OCI-LY1 (cell line): ENCODE data around the gene LGMN.
A peak's percentile ranks its signal among the peaks of the same experiment; 100 is the strongest.

Experiments used
- H2AFZ ChIP-seq: fragments of 200-600 bp; sonication (generic), shearing (Covaris generic); 2 replicates; pipeline ENCODE4 v1.6.0; 2014; ENCODE audit warnings: antibody characterized with exemption, mild to moderate bottlenecking, low read length
- H3F3A ChIP-seq: fragments of 200-600 bp; sonication (generic), shearing (Covaris generic); 2 replicates; pipeline ENCODE4 v1.6.0; 2014; ENCODE audit warnings: mild to moderate bottlenecking, antibody characterized with exemption, low read length, moderate library complexity; ENCODE audit not compliant: insufficient read depth
- H3K27ac ChIP-seq: fragments of 200-600 bp; sonication (generic); 2 replicates; pipeline ENCODE4 v1.5.1; 2014; ENCODE audit warnings: low read length, mixed run types, mild to moderate bottlenecking, low read depth; ENCODE audit not compliant: poor library complexity, severe bottlenecking
- H3K27me3 ChIP-seq: fragments of 200-600 bp; sonication (generic); 2 replicates; pipeline ENCODE4 v1.6.0; 2014; ENCODE audit warnings: antibody characterized with exemption, mild to moderate bottlenecking, low read length, moderate library complexity; ENCODE audit not compliant: insufficient read depth
- H3K36me3 ChIP-seq: fragments of 200-600 bp; sonication (generic); 2 replicates; pipeline ENCODE4 v1.6.1; 2014; ENCODE audit warnings: mild to moderate bottlenecking, antibody characterized with exemption, low read length, moderate library complexity, mixed read lengths; ENCODE audit not compliant: insufficient read depth
- H3K4me1 ChIP-seq: fragments of 200-600 bp; sonication (generic); 2 replicates; pipeline ENCODE4 v1.5.1; 2014; ENCODE audit warnings: mild to moderate bottlenecking, low read length, moderate library complexity; ENCODE audit not compliant: insufficient read depth, severe bottlenecking
- H3K4me2 ChIP-seq: fragments of 200-600 bp; sonication (generic), shearing (Covaris generic); 2 replicates; pipeline ENCODE4 v1.6.1; 2014; ENCODE audit warnings: low read length
- H3K4me3 ChIP-seq: fragments of 200-600 bp; sonication (generic); 2 replicates; pipeline ENCODE4 v1.5.1; 2014; ENCODE audit warnings: low read length, low read depth, mild to moderate bottlenecking, mixed read lengths; ENCODE audit not compliant: poor library complexity, severe bottlenecking
- H3K79me2 ChIP-seq: fragments of 200-600 bp; shearing (Covaris generic); 2 replicates; pipeline ENCODE4 v1.6.1; 2016; ENCODE audit warnings: mixed run types, low read length, mixed read lengths; ENCODE audit not compliant: insufficient read depth
- H3K9ac ChIP-seq: fragments of 200-600 bp; sonication (generic), shearing (Covaris generic); 2 replicates; pipeline ENCODE4 v1.6.1; 2014; ENCODE audit warnings: mild to moderate bottlenecking, low read length, mixed read lengths
- H3K9me2 ChIP-seq: fragments of 200-600 bp; sonication (generic), shearing (Covaris generic); 2 replicates; pipeline ENCODE4 v1.6.1; 2014; ENCODE audit warnings: low read depth, mild to moderate bottlenecking, low read length, mixed read lengths
- H3K9me3 ChIP-seq: fragments of 200-600 bp; shearing (Covaris generic); 2 replicates; pipeline ENCODE4 v1.6.1; 2014; ENCODE audit warnings: low read length, mixed read lengths
- H4K20me1 ChIP-seq: fragments of 200-600 bp; sonication (generic), shearing (Covaris generic); 2 replicates; pipeline ENCODE4 v1.6.0; 2016; ENCODE audit warnings: mild to moderate bottlenecking, low read length; ENCODE audit not compliant: insufficient read depth
- CTCF ChIP-seq: fragments of 200-600 bp; sonication (generic), shearing (Covaris generic); IDR thresholded peaks from 2 replicates; pipeline ENCODE4 v1.5.1; 2017; ENCODE audit warnings: mild to moderate bottlenecking, antibody characterized with exemption, low read length, moderate library complexity, mixed read lengths
- EZH2 ChIP-seq: fragments of 200-600 bp; sonication (generic), shearing (Covaris generic); IDR thresholded peaks from 2 replicates; pipeline ENCODE4 v1.8.0; 2017; ENCODE audit warnings: borderline replicate concordance, mixed run types, mild to moderate bottlenecking, antibody characterized with exemption, low read length, moderate library complexity, mixed read lengths

The LGMN gene

GRCh38 chr14:92793709-92794546, 45.5 kb upstream of the LGMN start, which contains the start of gene GOLGA5:
GOLGA5 (plus strand) TSS chr14:92794305; CDS start chr14:92797438, 3,133 bp downstream.
- Histone ChIP-seq H3K9me3 (peaks cover 4% of the 10 kb centered on the region; the same call in 1 of the 2 replicates), H4K20me1 (no peaks in the 10 kb centered on the region), H3K4me2 (peak within 1 kb of the TSS; percentile 86), H3K9ac (peak within 1 kb of the TSS; percentile 96), H3F3A (no peaks in the 10 kb centered on the region), H3K4me1 (peaks cover 16% of the 10 kb centered on the region), H3K36me3 (peaks cover 18% of the 10 kb centered on the region), H3K9me2 (no peaks in the 10 kb centered on the region), H2AFZ (peak within 1 kb of the TSS; percentile 90), H3K4me3 (peak within 1 kb of the TSS; percentile 99), H3K79me2 (peaks cover 11% of the 10 kb centered on the region; the same call in 1 of the 2 replicates), H3K27me3 (no peaks in the 10 kb centered on the region), H3K27ac (peak within 1 kb of the TSS; percentile 33)
- no peak for TF ChIP-seq CTCF
- no peak for TF ChIP-seq EZH2

DNA sequence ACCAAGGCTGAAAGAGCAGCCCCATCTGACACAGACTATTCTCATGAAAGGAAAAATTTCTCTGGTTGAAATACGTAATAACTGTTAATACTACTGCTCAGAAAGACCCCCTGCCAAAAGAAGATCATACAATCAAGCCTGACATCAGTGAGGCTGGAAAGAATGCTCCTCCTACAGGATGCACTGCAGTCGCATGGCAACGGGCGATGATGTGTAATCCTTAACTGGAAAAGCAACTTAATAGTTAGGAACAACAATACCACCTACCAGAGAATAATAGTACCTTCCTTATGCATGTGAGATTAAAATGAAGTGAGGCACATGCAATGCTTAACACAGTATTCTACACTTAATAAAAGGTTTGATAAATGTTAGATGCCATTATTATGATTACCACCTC, 44.5 kb upstream of the LGMN start:
- peaks cover 8% of the 10 kb centered on the region for H3K36me3 ChIP-seq
- H3K4me3 ChIP-seq: no peak overlapping the region
- 0 out of 2 replicates have a peak overlapping the region, but pooled peaks have one; percentile 71 for H2AFZ ChIP-seq
- H3K27me3 ChIP-seq: no peaks in the 10 kb centered on the region
- peaks cover 11% of the 10 kb centered on the region; the same call in 1 of the 2 replicates for H3K79me2 ChIP-seq
- no peak overlapping the region for H3K27ac ChIP-seq
- H3K4me1 ChIP-seq: peaks cover 16% of the 10 kb centered on the region
- no peaks in the 10 kb centered on the region for H3K9me2 ChIP-seq
- H3K9me3 ChIP-seq: peaks cover 4% of the 10 kb centered on the region; the same call in 1 of the 2 replicates
- no peak overlapping the region for H3K4me2 ChIP-seq
- H4K20me1 ChIP-seq: no peaks in the 10 kb centered on the region
- no peak overlapping the region for H3K9ac ChIP-seq
- no peaks in the 10 kb centered on the region for H3F3A ChIP-seq
- TF ChIP-seq CTCF: no peak
- no peak for TF ChIP-seq EZH2

DNA sequence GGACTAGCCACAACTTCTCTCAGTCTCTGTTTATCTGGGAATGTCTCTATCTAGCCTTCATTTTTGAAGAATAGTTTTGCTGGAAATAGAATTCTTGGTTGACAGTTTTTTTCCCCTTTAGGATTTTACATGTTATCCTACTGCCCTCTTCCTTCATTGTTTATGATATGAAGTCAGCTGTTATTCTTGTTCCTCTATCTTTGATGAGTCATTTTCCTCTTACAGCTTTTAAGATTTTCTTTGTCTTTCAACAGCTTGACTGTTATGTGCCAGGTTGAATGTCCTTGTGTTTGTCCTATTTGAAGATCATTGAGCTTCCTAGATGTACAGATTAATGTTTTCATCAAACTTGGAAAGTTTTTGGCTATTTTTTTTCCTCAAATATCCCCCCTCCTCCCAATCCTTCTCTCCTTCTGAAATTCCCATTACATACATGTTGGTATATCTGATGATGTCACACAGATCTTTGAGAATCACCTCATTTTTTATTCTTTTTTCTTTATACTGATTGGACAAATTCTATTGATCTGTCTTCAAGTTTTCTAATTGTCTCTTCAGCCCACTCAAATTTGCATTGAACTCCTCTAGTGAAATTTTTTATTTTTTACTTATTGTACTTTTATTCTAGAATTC, 41.1 kb upstream of the LGMN start:
- no peak overlapping the region for H3K9ac ChIP-seq

More for the DNA sequence above, 41.1 kb upstream of the LGMN start:
- H3K4me1 ChIP-seq: peaks cover 5% of the 10 kb centered on the region
- no peak overlapping the region for H3K4me3 ChIP-seq
- no peaks in the 10 kb centered on the region for H3K27me3 ChIP-seq
- H3K36me3 ChIP-seq: no peaks in the 10 kb centered on the region; the same call in 1 of the 2 replicates
- TF ChIP-seq EZH2 (no peak), CTCF (no peak)
- H3K79me2 ChIP-seq: 0 out of 2 replicates have a peak, but pooled peaks cover 1% of the 10 kb centered on the region
- no peaks in the 10 kb centered on the region for H3F3A ChIP-seq
- no peak overlapping the region for H3K4me2 ChIP-seq
- peaks cover 6% of the 10 kb centered on the region; the same call in 1 of the 2 replicates for H3K9me3 ChIP-seq
- no peak overlapping the region for H3K27ac ChIP-seq
- H2AFZ ChIP-seq: no peak overlapping the region
- H3K9me2 ChIP-seq: no peaks in the 10 kb centered on the region
- no peaks in the 10 kb centered on the region for H4K20me1 ChIP-seq
